Measurements from ENCODE around the gene PNMA6E. TPM values are rescaled to one million over a fixed set of nuclear protein-coding genes. Genes with fewer than 3 reads are reported as not detected.

Gene PNMA6E
- total RNA-seq, 4 donors from 2014 or later, result not detected

DNA sequence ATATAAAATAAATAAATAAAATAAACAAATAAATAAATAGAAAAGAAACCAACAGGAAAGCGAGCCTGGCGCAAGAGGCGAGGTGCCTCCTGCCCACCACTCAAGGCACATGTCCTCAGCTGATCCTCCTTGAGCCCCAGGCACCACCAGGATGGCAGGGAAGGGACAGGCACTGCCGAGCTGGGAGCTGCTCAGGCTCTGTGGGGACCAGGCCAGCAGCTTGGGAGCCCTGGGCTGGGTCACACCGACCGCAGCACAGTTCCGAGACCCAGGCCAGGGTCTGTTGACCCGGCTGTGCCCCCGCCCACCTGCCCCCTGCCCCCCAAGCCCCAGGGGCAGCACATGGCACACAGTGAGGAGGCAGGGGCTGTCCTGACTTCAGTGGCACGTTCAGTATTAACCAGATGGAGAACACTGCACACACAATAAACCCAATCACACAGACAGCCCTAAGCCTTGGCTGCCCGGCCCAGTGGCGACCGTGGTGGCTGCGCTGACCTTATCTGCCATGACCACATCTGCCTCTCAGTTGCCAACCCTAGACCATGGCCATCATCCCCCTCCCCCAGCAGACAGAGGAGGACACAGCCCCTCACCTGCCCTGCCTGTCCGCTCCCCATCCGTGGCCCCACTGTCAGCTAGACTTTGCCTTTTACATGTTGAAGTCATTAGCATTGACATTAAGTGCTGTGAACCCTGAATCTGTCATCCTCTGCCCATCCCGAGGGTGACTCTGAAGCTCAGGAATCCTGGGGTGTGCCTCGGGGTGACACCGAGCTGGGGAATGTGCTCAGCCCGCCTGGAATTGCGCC is 47.6 kb upstream of the PNMA6E start:
- ATAC-seq (no peak), DNase-seq (no peak)
- Histone ChIP-seq H3K4me3 (no peak overlapping the region), H3K9me3 (no peaks in the 10 kb centered on the region), H3K4me1 (no peaks in the 10 kb centered on the region), H3K27ac (no peak overlapping the region), H3K36me3 (peaks cover 0 to 4% of the 10 kb centered on the region in 2 donors), H3K27me3 (no peaks in the 10 kb centered on the region)
- in situ Hi-C loops (cut with MboI; ENCODE audit: low sequenced_read_pairs in 4 of 4), result no loop called here
- intact Hi-C loops (cut with DNase I; ENCODE audit: low total_unique reads), result no loop called here
- TF ChIP-seq, protein P1, sequence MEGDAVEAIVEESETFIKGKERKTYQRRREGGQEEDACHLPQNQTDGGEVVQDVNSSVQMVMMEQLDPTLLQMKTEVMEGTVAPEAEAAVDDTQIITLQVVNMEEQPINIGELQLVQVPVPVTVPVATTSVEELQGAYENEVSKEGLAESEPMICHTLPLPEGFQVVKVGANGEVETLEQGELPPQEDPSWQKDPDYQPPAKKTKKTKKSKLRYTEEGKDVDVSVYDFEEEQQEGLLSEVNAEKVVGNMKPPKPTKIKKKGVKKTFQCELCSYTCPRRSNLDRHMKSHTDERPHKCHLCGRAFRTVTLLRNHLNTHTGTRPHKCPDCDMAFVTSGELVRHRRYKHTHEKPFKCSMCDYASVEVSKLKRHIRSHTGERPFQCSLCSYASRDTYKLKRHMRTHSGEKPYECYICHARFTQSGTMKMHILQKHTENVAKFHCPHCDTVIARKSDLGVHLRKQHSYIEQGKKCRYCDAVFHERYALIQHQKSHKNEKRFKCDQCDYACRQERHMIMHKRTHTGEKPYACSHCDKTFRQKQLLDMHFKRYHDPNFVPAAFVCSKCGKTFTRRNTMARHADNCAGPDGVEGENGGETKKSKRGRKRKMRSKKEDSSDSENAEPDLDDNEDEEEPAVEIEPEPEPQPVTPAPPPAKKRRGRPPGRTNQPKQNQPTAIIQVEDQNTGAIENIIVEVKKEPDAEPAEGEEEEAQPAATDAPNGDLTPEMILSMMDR (IDR thresholded peaks at IDR 0.05 in 4 of 5, conservative IDR thresholded peaks at IDR 0.05 in 1 of 5), result no peak
- no peak for TF ChIP-seq POLR2A (IDR thresholded peaks at IDR 0.05)

DNA sequence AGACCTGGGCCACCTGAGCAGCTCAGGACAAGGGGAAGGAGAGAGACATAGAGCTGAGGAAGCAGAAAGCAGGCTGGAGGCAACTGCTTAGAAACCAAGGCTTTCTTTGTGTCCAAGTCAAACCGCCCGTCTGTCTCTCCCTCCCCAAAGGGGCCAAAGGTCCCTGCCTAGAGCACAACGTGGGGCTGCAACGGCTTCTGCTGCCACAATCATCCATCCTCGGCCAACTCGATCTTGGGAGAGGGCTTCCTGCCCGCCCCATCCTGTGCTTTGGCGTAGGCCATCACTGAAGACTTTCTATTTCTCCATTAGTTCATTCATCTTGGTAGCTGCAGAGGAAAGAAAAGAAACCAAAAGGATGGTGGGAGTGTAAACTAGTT is 46.4 kb upstream of the PNMA6E start:
- Histone ChIP-seq H3K27me3 (no peaks in the 10 kb centered on the region), H3K4me1 (no peaks in the 10 kb centered on the region), H3K4me3 (no peak overlapping the region), H3K9me3 (no peaks in the 10 kb centered on the region), H3K27ac (no peak overlapping the region), H3K36me3 (no peaks in the 10 kb centered on the region)
- DNase-seq (no peak), ATAC-seq (no peak)
- in situ Hi-C loops (cut with MboI; ENCODE audit: low sequenced_read_pairs in 4 of 4), result no loop called here
- intact Hi-C loops (cut with DNase I; ENCODE audit: low total_unique reads), result no loop called here
- no peak for TF ChIP-seq POLR2A (IDR thresholded peaks at IDR 0.05)
- TF ChIP-seq, protein P1 (IDR thresholded peaks at IDR 0.05 in 4 of 5, conservative IDR thresholded peaks at IDR 0.05 in 1 of 5), result no peak

DNA sequence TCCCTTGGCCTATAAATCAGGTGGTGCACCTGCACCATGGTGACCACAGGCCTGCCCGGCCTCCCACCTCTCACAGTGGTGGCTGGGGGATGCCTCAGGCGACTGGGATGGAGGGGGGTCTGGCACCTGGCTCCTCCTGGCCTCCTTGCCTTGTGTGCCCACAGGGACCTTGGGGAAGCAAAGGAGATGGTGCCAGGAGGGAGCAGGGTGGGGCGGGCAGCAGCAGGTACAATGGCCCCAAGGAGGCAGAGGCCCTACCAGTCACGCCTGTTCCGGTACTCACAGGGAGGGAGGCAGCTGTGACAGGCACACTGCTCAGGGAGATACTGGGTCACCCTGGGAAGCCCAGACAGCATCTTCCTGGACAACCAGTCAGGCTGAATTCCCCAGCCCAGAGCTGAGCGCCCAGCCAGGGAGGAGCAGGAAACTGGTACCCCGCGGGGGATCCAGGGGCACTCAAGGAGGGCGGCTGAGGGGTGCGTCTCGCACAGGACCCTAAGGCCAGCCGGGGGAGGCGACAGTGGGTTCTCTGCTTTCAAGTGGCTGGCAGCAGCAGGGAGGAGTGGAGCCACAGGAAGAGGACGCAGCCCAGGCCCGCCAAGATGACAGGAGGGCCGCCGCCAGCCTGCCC is 45.9 kb upstream of the PNMA6E start:
- H3K36me3 ChIP-seq, result no peaks in the 10 kb centered on the region
- H3K4me1 ChIP-seq, result no peaks in the 10 kb centered on the region
- no peak overlapping the region for H3K4me3 ChIP-seq
- in situ Hi-C loops (cut with MboI; ENCODE audit: low sequenced_read_pairs in 4 of 4), result no loop called here
- DNase-seq (no peak), ATAC-seq (no peak)
- H3K9me3 ChIP-seq, result no peaks in the 10 kb centered on the region
- no peaks in the 10 kb centered on the region for H3K27me3 ChIP-seq
- intact Hi-C loops (cut with DNase I; ENCODE audit: low total_unique reads), result no loop called here
- H3K27ac ChIP-seq, result no peak overlapping the region
- TF ChIP-seq POLR2A (IDR thresholded peaks at IDR 0.05), result no peak
- TF ChIP-seq, protein P1 (IDR thresholded peaks at IDR 0.05 in 4 of 5, conservative IDR thresholded peaks at IDR 0.05 in 1 of 5), result no peak

DNA sequence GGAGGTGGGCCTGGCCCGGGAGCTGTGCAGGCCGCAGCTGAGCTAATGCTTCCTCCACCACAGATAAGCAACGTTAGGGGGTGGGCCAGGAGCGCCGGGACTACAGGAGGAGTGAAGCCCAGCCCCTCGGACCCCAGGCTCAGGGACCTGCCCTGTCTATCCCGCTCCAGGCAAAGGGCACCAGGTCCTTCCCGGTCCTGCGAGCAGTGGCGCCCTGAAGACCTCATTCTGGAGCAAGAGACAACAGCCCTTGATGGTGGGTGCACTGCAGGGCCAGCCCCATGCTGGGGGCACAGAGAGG is 45.4 kb upstream of the PNMA6E start:
- intact Hi-C loops (cut with DNase I; ENCODE audit: low total_unique reads) (no loop called here), in situ Hi-C loops (cut with MboI; ENCODE audit: low sequenced_read_pairs in 4 of 4) (no loop called here)
- Histone ChIP-seq H3K4me3 (no peak overlapping the region), H3K27ac (no peak overlapping the region), H3K4me1 (no peaks in the 10 kb centered on the region), H3K9me3 (no peaks in the 10 kb centered on the region), H3K27me3 (no peaks in the 10 kb centered on the region), H3K36me3 (no peaks in the 10 kb centered on the region)
- ATAC-seq (no peak), DNase-seq (no peak)
- no peak for TF ChIP-seq POLR2A (IDR thresholded peaks at IDR 0.05)
- TF ChIP-seq, protein P1 (IDR thresholded peaks at IDR 0.05 in 4 of 5, conservative IDR thresholded peaks at IDR 0.05 in 1 of 5), result no peak
